NCI-H2171 (cell line): Measurements from ENCODE around the gene GAREM2.
"Not testable (repeated sequence)": the region's sequence is repeated elsewhere in the genome, so short reads cannot be mapped to it uniquely, and the experiment has no call there.

Source experiments
- DNase-seq: peaks from one replicate; lab custom pipeline; 2025; lab: John Stamatoyannopoulos, UW

GAREM2 gene

DNA sequence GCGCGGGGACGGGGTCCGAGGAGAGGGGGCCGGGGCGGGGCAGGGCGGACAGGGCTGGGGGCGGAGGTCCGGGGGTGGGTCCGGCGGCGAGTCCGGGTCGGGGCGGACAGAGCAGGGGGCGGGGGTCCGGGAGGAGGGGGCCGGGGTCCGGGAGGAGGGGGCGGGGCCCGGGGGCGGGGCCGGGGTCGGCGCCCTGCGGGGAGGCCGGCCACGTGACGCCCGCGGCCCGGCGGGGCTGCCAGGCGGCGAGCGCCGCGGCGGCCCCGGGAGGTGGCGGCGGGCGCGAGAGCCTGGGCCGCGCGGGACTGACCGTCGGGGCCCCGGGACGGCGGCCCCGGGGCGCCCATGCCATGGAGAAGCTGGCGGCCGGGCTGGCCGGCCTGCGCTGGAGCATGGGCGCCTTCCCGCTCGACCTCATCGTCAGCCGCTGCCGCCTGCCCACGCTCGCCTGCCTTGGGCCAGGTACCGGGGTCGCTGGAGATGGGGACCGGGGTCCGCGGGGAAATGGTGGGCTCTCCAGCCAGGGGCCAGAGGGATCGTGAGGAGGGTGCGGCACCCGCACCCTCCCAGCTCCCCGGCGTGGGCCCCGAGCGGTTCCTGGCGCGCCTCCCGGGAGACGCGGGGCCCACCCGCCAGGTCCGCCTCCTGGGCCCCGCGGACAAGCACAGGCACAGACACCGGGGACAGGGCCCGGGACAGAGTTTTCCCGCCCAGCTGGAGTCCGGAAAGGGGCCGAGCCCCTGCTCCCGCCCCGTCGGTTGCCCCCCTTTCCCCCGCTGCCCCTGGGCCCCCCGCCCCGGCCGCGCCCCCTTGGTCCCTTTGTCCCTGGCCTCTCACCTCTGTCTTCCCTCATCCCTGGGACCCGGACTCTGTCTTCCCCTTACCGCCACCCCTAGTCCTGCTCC, at the start of gene GAREM2:
GAREM2 (plus strand) TSS at position 218 of the 905 bp plus-strand sequence; CDS start at position 351, 133 bp downstream.
- peak; percentile 43 for DNase-seq

DNA sequence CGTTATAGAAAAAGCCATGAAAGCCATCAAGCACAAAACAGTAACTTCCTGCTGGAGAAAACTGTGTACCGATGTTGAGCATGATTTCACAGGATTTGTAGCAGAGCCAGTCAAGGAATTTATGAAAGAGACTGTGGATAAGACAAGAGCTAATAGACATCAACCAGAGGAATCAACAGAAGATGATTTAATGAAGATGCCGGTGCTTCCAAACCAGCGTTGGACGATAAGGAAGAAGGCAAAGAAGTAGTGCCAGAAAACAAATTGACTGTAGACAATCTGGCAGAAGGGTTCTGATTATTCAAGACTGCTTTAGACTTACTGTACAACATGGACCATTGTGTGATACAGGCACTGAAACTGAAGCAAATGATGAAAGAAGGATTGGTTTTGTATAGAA, 49.5 kb upstream of the GAREM2 start:
- DNase-seq, result no peak

GRCh38 chr2:26126074-26126473, 46.8 kb upstream of the GAREM2 start:
- no peak for DNase-seq

GRCh38 chr2:26128176-26128575, 44.7 kb upstream of the GAREM2 start:
- no peak for DNase-seq

DNA sequence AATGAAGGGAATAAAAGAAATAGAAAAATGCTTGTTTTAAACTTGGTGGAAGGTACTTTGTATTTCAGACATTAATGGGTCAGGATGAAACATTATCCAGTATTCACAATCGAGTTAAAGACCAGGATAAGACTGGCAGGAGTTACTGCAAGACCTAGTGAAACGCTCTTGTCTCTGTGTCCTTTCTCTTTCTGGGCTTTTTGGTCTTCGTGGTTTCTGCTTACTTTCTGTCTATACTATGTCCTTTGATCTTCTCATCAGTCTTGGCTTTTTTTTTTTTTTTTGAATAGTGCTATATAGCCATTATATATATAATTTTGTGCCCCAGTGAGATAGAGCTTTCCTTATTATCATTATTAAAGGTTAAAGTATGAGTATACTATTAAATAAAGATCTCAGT, 42.1 kb upstream of the GAREM2 start:
- no peak for DNase-seq

DNA sequence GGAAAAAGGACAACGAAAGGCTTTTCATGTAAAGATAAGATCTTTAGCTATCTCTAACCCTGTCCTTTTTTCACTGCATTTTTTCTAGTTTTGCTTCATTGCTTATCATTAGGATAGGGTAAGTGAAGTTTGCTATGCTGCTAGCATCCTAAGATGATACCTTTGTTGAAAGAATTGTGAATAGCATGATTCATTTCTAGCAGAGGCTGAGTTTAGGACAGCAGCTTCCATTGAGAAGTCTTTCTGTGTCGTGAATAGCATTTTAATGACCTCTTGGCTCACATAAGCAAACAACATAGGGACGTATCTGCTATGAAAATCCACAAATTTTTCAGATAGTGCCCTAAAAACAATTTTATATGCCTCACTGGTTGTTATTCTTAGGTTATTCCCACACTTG, 36.4 kb upstream of the GAREM2 start:
- no peak for DNase-seq

DNA sequence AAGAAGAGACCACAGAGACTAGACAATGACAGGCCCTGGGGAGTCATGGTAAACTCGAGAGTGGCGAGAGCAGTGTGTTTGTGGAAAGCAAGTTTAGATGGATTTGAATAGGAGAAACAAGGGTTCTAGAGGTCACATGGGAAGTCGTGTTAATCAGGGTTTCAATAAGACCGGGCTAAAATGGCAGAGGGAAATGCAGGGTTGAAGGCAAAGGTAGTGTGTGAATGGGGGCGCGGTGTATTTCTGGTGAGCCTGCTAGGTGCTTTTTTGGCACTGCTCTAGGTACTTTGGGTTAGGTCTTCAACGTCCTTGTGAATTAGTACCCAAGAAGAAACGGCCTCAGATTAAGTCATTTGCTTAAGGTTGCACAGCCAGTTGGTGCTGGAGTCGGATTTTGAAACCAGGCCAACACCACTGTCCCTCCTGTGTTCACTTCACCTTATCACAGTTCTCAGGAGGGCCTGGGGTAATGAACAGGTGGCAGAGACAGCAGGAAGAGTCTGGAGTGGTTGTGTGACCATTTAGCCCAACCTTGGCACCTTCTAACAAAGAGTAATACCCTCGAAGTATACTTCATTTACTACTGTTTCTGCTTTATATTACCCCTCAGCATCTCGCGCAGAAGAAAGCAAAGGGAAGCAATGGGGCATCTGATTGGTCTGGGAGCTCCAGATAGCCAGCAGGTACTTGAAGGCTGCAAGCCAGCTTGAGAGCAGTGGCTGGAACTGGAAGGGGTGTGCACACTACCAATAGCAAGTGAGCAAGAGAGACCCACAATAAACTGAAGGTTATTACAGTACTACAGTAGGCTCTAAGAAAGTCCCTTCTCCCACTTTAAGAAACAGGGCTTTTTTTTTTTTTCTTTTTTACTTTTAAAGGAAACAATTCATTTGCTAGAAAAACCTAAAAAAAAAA, 33.4 kb upstream of the GAREM2 start:
- DNase-seq, result no peak

DNA sequence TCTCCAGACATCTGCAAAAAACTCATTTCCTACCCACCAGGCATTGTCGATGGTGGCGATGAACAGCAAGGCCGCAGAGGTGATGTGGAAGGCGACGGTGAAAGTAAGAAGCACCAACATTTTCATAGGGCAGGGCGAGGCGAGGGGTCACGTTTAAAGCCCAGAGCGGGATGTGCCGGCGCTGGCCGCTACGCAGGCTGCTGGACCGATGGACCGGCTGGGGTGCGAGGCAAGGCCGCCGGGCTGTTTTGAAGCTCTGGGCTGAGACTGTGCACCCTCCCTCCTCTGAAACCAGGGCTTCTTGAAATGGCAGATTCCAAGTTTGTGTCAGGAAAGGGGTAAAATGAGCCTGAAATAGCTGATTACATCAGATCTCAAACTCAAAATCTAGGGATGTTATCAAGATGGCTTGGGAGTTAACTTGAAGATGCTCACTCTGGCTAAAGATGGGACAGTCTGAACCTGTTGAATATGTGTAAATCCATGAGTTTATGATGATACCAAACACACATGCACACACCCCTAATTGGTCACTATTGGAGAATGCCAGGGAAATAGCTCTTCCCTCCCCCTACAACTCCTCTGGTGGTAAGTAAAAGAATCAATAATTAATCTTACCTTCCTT, 31.6 kb upstream of the GAREM2 start:
- DNase-seq, result no peak

DNA sequence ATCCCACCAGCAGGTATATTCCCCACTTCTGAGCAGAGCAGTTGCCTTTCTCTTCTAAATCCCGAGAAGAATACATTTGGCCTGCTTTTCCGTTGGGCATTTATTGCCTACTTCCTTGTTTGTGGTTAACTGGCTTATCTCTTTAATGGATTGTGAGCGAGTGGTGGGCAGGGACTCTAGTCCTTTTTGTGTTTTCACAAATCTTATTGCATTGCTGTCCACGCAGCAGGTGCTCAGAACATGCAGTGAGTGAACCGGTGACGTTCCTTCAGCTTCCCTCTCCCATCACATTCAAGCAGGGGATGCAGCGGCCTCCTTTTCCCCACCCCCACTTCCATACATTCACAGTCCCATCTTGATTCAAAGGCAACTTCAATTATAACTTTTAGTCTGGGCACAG, 28.9 kb upstream of the GAREM2 start:
- no peak for DNase-seq

DNA sequence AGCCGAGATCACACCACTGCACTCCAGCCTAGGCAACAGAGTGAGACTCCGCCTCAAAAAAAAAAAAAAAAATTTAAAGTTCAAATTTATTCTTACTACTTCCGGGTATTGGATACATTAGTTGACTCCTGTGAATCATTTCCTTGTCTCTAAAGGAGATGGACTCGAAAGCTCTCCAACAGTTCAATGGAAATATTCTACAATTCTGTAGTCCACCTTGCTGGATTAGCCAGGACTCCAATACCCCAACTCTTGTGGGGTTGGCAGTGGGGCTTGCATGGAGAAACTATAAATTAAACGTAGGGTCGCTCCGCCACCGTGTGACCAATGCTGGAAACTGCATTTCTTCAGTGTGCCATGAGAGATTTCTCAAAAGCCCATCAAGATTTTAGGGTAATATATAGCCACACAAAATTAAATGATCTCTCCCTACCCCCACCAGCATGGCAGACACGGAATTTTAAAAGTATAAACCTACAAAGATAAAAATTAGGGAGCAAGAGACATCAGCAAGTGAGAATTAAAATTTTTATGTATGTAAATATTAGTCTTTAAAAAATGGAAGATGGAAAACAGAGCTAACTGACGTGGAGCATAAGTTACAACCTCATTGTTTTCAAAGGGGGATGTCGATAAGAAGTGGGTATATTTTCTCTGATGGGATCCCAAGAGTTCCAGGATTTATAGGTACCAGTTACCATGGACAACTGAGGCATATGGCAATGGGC, 27.8 kb upstream of the GAREM2 start:
- DNase-seq, result peak; percentile 71

- no peak for DNase-seq
Measured at GRCh38 chr2:26148501-26148900, 24.4 kb upstream of the GAREM2 start.

DNA sequence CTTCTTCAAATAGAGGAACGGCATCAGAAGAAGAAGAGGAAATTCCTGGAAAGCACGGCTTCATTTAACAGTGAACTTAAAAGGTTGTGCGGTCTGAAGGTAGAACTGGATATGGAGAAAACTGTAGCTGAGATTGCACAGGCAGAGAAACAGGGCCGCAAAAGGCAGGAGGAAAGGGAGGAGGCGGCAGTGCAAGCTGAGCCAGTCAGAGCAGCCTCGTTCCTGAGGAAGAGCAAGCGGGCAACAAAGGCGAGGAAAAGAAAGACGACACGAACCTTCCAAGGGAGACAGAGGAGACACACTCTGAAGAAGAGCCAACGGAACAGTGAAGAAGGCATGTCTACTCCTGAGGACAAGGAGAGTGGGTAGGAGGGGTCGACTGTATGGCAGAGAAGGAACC, 22.6 kb upstream of the GAREM2 start:
- no peak for DNase-seq

- DNase-seq, result no peak
Measured at GRCh38 chr2:26157580-26157979, 15.3 kb upstream of the GAREM2 start.

DNA sequence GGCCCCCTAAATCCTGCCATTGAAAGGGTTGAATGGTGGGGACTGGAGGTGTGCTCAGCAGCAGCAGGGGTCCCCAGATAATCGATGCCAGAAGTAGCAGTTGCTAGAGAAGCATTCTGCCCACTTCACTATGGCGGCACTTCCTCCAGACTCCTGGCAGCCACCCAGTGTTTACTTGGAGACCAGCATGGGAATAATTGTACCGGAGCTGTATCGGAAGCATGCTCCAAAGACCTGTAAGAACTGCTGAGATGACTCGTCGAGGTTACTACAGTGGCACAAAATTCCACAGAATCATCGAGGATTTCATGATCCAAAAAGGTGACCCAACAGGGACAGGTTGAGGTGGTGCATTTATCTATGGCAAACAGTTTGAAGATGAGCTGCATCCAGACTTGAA, 11.0 kb upstream of the GAREM2 start:
- no peak for DNase-seq

DNA sequence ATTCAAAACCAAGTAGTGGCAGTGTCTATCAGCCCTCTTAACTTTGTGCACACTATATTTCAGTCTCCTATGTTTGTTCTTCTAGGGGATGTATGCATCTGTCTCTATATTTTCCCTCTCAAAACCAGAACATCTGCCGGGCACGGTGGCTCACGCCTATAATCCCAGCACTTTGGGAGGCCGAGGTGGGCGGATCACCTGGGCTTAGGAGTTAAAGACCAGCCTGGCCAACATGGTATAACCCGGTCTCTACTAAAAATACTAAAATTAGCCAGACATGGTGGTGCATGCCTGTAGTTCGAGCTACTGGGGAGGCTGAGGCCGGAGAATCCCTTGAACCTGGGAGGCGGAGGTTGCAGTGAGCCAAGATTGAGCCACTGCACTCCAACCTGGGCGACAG, 9.9 kb upstream of the GAREM2 start:
- no peak for DNase-seq

GRCh38 chr2:26164231-26164630, 8.7 kb upstream of the GAREM2 start:
- DNase-seq, result no peak

DNA sequence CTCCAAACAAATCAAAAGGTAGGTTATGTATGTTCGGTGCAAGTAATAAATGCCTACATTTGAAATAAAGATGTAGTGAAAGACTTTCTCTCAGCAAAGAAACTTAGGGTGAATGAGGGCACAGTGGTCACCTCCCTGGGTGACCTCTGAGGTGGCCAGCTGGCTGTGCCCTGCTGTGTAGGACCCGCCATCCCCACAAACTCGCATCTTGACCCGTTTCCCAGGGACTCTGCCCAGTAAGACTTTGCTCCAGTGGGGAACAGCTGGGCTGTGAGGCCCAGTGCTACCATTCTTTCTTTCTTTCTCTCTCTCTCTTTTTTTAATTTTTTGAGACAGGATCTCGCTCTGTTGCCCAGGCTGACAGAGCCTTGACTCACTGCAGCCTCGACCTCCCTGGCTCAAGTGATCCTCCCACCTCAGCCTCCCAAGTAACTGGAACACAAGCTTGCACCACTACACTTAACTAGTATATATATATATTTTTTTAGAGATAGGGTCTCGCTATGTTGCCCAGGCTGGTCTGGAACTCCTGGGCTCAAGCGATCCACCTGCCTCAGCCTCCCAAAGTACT, 8.2 kb upstream of the GAREM2 start:
- DNase-seq, result no peak

GRCh38 chr2:26165403-26165802, 7.5 kb upstream of the GAREM2 start:
- DNase-seq, result no peak

DNA sequence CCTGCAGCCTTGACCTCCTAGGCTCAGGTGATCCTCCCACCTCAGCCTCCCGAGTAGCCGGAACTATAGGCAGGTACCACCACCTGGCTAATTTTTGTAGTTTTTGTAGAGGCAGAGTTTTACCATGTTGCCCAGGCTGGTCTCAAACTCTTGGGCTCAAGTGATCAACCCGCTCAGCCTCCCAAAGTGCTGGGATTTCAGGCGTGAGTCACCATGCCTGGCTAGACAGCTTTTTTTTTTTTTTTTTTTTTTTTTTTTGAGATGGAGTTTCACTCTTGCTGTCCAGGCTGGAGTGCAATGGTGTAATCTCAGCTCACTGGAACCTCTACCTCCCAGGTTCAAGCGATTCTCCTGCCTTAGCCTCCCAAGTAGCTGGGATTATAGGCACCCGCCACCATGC, 6.3 kb upstream of the GAREM2 start:
- DNase-seq, result not testable (repeated sequence)

- no peak for DNase-seq
Measured at GRCh38 chr2:26168785-26169184, 4.1 kb upstream of the GAREM2 start.

DNA sequence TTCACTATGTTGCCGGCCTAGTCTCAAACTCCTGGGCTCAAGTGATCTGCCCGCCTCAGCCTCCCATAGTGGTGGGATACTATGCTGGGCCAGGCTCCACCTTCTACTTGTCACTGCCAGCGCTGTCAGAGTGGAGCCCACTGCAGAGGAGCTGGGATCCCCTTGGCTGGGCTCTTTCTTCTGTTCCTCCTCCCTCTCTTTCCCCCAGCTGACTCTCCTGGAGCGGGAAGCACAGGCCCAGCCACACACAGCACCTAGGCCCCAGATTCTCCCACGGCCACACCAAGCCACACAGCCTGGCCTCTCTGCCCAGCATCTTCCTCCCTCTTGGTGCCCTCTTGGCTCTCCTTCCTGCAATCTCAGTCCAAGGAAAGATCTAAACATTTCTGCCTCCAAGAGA, 3.7 kb upstream of the GAREM2 start:
- no peak for DNase-seq
